Femur (tissue), 1 donor: ENCODE data around the gene MT4.
A peak's percentile ranks its signal among the peaks of the same experiment; 100 is the strongest.

Source experiments
- DNase-seq: peaks from one replicate; pipeline ENCODE4 v3.0.0-alpha.2; 2017

The MT4 gene

GRCh38 chr16:56564793-56565477 is at the start of gene MT4:
TSS of gene MT4 (plus strand) at chr16:56565073. CDS start at chr16:56565129, 56 bp downstream.
- DNase-seq, result no peak

GRCh38 chr16:56515665-56516064 is 49.2 kb upstream of the MT4 start:
- no peak for DNase-seq

DNA sequence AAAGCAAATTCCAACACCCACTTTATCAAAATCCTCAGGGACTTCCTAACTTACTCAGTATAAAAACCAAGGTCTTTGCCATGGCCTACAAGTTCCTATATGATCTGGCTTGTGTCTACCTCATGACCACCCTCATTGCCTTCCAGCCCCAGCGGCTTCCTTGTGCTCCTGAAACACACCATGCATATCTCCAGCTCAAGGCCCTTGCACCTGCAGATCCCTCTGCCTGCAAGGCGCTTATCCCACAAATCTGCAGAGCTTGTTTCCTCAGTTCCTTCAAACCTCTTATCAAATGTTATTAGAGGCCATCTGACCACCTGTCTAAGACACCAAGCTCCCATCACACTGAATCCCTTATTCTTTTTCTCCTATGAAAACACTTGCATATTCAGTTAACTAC is 47.7 kb upstream of the MT4 start:
- no peak for DNase-seq

GRCh38 chr16:56518425-56518824 is 46.4 kb upstream of the MT4 start:
- no peak for DNase-seq

DNA sequence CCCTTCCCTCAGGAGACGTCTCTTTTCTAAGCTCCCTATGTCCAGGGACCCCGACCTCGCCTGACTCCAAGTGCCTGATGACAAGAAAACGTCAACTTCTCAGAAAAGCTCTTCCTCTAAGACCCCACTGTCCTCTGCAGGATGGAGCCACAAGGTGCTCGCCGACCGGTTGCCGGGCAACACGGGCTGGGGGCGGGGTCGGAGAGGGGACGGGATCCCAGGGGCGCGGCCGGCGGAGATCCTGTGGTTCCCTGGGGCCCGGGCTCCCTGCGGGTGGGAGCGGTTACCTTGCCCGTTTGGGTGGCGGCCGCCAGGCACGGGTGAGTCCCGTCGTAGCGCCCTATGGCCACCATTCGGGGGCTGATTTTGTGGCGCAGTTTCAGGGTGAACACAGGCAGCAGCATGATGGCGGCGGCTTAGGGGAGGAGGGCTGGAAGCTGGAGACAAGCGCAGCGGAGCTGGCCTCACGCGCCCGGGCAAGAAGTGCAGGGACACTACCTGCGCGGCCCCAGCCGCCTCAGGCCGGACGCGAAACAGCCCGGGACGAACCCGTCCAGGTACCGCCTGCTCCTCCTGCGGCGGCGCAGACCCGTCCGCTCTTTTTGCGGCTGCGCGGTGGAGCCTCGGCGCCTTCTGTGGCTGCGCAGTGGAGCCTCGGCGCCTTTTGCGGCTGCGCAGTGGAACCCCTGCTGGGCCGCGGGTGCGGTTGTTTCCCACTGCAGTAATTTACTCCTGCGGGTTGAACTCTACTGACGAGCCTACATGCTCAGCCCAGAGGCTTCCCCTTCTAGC is 45.2 kb upstream of the MT4 start, which contains the start of gene BBS2:
Gene BBS2 (minus strand): TSS at position 566 of the 792 bp plus-strand sequence. CDS start 162 bp downstream, at position 404.
- peak; percentile 93 for DNase-seq

DNA sequence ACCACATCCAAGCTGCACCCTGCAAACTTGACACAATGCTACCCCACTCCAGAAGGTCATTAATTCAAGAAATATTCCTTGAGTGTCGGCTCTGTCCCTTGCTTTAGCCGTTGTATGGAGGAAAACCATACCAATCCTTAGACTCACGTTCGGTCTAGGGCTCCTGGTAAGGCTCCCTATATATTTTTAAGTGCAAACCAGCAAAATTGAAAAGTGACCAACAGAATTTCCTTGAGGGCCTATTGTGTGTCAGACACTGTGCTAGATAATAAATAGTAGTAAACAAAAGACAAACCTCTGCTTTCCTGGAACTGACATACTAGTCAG is 44.7 kb upstream of the MT4 start:
- no peak for DNase-seq

- DNase-seq, result peak; percentile 31
Observed at GRCh38 chr16:56525236-56525635, 39.6 kb upstream of the MT4 start.

GRCh38 chr16:56530872-56531271 is 34.0 kb upstream of the MT4 start:
- no peak for DNase-seq

DNA sequence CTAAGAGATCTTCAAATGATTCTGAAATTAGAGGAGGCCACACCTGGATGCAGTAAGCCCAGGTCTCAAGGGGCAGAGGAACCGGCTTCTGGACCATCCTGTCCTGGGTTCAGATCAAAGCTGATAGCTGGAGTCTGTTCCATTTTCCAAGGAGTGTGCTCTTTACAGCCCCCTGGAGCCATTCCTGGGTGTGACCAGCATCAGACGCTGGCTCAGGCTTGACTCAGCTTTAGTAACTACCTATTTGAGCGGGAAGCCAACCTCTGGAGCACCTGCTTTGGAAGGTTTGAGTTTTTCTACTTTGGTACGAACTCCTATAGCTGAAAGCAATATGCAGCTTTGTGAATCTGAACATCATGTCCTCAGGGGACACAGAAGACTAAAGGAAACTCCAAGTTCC is 32.2 kb upstream of the MT4 start:
- DNase-seq, result no peak

- no peak for DNase-seq
Observed at GRCh38 chr16:56534847-56535383, 30.0 kb upstream of the MT4 start.

GRCh38 chr16:56538331-56538730 is 26.5 kb upstream of the MT4 start:
- DNase-seq, result no peak

GRCh38 chr16:56539656-56540055 is 25.2 kb upstream of the MT4 start:
- DNase-seq, result no peak

DNA sequence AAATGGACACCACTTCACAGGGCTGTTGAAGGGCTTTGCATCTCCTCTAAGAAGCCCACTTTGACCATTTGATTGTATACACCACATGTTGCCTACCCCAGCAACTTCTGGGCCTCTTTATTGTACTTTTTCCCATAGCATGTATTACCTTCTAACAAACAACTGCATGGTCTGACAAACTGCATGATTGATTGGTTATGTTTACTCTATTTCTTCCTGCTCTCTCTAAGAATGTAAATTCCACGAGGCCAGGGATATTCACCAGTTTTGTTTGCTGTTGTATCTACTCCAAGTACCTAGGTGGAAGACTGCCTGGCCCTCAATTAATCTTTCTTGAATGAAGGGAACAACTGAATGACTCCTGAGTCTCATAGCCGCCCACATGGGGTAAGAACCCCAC is 22.8 kb upstream of the MT4 start:
- no peak for DNase-seq

GRCh38 chr16:56547120-56547948 is 17.5 kb upstream of the MT4 start:
- DNase-seq, result no peak

GRCh38 chr16:56547949-56548567 is 16.8 kb upstream of the MT4 start:
- no peak for DNase-seq

DNA sequence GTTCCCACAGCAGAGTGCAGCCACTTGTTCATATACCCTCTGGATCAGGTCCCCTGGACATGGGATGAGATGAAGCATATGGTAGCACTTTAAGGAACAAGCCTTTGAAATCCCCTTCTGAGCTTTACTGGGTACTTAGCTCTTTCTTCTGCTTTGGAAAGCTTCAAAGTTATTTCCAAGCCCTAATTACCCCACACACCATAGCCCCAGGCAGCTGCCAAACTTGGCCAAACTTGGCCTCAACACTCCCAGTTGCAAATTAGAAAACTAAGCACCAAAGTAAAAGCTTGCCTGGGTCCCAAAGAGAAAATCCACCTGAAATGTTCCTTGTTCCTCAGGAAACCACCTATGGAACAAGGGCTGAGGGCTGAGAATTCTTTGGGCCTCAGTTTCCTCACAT is 15.7 kb upstream of the MT4 start:
- DNase-seq, result no peak

- no peak for DNase-seq
Observed at GRCh38 chr16:56549744-56550385, 15.0 kb upstream of the MT4 start.

DNA sequence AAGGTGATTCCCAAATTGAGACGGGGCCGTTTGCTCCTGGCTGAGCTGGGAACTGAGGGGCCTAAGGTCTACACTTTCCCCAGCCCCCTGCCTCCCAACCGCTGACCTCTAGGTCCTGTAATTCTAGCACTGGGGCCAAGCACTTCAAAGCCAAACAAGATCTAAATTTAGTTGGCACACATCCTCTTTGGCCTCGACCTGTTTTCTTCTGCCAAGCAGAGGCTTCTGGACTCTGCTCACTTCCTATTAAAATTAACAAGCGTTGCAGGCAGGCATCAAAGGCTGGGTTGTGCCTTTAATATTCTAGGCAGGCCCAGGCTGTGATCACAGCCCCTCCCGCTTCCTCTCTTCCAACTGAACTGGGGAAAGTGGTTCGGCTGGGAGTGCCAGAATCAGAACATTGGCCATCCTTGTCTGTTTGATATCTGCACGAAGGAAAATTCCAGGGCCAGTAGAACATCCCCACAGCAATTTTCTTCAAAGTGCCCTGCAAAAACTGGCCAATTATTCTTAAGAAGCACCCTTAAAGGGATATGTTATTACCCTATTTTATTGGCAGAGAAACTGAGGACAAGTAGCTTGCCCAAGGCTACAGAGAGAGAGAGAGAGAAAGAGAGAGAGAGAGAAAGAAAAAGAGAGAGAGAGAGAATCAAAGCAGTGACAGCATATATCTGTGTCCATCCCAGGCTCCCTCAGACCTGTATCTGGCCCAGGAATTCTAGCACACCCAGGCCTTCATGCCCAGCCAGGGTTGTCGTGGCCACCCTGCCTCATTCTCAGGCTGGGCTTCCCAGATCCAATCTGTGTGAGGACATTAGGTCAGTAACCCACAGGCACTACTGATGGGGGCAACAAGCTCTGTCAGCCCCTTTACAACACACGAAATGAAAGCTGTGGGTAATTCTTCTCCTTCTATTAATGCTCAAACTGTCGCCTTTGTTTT is 12.8 kb upstream of the MT4 start:
- no peak for DNase-seq

DNA sequence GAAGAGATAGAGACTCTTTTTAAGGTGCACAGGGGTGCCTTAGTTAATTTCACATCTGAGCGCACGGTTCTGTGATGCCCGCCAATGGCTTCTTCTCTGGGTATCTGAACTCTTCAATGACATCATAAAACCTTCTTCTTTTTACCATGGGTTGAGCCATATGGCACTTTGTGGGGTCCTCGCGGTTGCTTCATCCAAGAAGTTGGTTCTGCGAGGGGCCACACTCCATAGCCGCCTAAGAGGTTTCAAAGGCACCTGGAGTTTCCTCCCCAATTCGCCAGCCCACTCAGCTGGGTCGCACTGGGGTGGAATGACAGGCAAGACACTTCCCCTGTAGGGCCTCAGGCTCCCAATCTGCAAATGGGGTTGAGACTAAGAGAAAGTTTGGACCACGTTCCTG is 10.4 kb upstream of the MT4 start:
- no peak for DNase-seq

DNA sequence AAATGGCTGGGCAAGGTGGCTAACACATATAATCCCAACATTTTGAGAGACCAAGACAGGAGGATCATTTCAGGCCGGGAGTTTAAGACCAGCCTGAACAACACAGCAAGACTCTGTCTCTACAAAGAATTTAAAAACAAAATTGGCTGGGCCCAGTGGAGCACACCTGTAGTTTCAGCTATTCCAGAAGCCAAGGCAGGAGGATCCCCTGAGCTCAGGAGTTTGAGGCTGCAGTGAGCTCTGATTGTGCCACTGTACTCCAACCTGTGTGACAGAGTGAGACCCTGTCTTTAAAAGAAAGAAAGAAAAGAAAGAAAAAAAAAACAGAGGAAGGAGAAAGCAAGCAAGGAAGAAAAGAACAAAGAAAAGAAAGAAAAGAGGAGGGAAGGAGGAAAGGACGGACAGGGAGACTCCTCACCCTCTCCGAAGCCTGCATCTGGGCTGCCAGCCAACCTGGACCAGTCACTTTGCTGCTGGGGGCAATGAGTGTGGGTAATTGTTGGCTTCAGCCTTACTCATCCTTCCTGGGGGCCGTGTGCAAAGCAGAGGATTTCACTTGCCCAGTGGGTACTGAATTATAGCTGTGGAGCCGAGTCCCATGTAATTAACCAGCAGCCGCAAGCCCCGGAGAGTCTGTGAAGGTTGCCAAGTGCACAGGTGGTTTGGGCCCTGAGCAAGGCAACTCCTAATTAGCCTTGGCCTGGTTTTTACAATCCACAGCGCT is 6.7 kb upstream of the MT4 start:
- peak; percentile 76 for DNase-seq
